ENCODE measurements around the gene SPATA21. TPM values are rescaled to one million over a fixed set of nuclear protein-coding genes. Genes with fewer than 3 reads are reported as not detected.

Gene SPATA21
- total RNA-seq, 3 donors from 2014 or later, result 0.22 TPM; not detected in 2

GRCh38 chr1:16398371-16398953 is 38.8 kb downstream of the SPATA21 start:
- DNase-seq, result no peak
- no peaks in the 10 kb centered on the region for H3K36me3 ChIP-seq (ENCODE audit: low read depth)
- no peaks in the 10 kb centered on the region for H3K9me3 ChIP-seq
- no peaks in the 10 kb centered on the region for H3K4me1 ChIP-seq (ENCODE audit: low read depth)
- no peak overlapping the region for H3K4me3 ChIP-seq
- ATAC-seq, result no peak
- intact Hi-C loops (cut with DNase I, micrococcal nuclease), result no loop called here
- no peak for TF ChIP-seq CTCF (IDR thresholded peaks at IDR 0.05)

DNA sequence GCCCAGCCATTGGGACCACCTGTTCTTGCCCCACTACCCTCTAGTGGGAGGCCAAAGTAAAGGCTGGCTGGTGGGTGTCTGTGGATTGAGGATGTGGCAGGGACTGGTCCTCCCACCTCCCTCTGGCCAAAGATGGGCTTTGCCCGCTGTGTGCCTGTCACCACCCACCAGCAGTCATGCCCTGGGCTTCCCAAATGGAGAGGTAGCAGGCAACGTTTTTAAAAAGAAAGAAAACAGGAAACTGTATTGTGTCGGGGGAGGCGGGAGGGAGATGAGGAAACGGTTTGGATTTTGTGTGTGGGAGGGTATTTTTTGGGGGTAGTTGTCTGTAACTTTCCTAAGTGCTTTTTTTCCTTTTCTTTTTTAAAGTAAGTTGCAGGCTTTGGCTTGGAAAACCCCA is 40.1 kb downstream of the SPATA21 start:
- Histone ChIP-seq H3K9me3 (no peaks in the 10 kb centered on the region), H3K4me3 (no peak overlapping the region), H3K36me3 (ENCODE audit: low read depth) (no peaks in the 10 kb centered on the region), H3K4me1 (ENCODE audit: low read depth) (no peaks in the 10 kb centered on the region)
- ATAC-seq (no peak), DNase-seq (no peak)
- intact Hi-C loops (cut with DNase I, micrococcal nuclease), result no loop called here
- TF ChIP-seq CTCF (IDR thresholded peaks at IDR 0.05), result no peak

- H3K36me3 ChIP-seq (ENCODE audit: low read depth), result no peaks in the 10 kb centered on the region
- no peak overlapping the region for H3K4me3 ChIP-seq
- no peak for TF ChIP-seq CTCF (IDR thresholded peaks at IDR 0.05)
- DNase-seq (no peak), ATAC-seq (no peak)
- H3K4me1 ChIP-seq (ENCODE audit: low read depth), result no peaks in the 10 kb centered on the region
- no peaks in the 10 kb centered on the region for H3K9me3 ChIP-seq
- intact Hi-C loops (cut with DNase I, micrococcal nuclease), result no loop called here
These were observed 40.6 kb downstream of the SPATA21 start for GRCh38 chr1:16396591-16396990.

DNA sequence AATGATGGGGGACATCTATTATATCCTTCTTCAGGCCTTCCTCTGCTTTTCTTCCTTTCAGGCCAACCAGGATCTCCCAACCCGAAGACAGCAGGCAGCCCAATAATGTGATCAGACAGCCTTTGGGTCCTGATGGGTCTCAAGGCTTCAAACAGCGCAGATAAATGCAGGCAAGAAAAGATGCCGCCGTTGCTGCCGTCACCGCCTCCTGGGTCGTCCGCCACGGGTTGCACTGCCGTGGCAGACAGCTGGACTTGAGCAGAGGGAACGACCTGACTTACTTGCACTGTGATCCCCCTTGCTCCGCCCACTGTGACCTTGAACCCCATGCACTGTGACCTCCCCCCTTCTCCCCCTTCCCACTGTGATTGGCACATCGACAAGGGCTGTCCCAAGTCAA is 42.2 kb downstream of the SPATA21 start:
- no peak for ATAC-seq
- intact Hi-C loops (cut with DNase I, micrococcal nuclease), result no loop called here
- Histone ChIP-seq H3K36me3 (ENCODE audit: low read depth) (no peaks in the 10 kb centered on the region), H3K4me1 (ENCODE audit: low read depth) (no peaks in the 10 kb centered on the region), H3K4me3 (no peak overlapping the region), H3K9me3 (no peaks in the 10 kb centered on the region)
- DNase-seq, result no peak
- no peak for TF ChIP-seq CTCF (IDR thresholded peaks at IDR 0.05)

GRCh38 chr1:16393570-16394521 is 43.4 kb downstream of the SPATA21 start:
- H3K4me3 ChIP-seq, result no peak overlapping the region
- DNase-seq, result no peak
- intact Hi-C loops (cut with DNase I, micrococcal nuclease), result no loop called here
- no peaks in the 10 kb centered on the region for H3K4me1 ChIP-seq (ENCODE audit: low read depth)
- TF ChIP-seq CTCF (IDR thresholded peaks at IDR 0.05), result no peak
- no peaks in the 10 kb centered on the region for H3K9me3 ChIP-seq
- ATAC-seq, result no peak
- H3K36me3 ChIP-seq (ENCODE audit: low read depth), result no peaks in the 10 kb centered on the region

All from mucosa of descending colon (tissue), 3 donors.